ENCODE results near the gene OPTC.

DNA sequence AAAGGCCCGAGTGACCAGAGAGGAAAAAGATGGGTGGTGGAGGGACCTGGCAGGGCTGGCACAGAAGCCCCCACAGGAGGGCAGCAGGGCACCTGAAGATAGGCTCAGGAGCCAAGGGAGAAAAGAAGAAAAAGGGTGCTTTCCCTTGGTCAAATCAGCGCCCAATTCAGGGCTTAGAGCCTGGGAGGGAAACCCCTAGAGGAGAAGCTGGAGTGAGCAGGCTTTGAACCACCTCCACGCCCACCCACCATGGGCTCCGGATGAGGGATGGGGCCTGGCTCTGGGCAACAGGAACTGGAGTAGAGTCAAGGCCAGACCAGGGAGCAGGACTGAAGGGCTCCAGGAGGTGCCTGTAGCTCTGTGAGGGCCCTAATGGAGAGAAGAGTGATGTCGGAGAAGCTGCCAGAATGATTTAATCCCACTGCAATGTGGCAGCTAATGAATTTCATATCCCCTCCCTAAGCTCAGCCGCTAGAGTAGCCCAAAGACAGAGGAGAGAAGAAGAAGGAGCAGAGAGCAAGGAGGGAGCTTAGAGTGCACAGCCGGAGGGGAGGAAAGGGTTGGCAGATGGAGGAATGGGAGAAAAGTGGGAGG, 30.4 kb upstream of the OPTC start:
- no peak for TF ChIP-seq POLR2A (IDR thresholded peaks at IDR 0.05)
- TF ChIP-seq, protein P1, sequence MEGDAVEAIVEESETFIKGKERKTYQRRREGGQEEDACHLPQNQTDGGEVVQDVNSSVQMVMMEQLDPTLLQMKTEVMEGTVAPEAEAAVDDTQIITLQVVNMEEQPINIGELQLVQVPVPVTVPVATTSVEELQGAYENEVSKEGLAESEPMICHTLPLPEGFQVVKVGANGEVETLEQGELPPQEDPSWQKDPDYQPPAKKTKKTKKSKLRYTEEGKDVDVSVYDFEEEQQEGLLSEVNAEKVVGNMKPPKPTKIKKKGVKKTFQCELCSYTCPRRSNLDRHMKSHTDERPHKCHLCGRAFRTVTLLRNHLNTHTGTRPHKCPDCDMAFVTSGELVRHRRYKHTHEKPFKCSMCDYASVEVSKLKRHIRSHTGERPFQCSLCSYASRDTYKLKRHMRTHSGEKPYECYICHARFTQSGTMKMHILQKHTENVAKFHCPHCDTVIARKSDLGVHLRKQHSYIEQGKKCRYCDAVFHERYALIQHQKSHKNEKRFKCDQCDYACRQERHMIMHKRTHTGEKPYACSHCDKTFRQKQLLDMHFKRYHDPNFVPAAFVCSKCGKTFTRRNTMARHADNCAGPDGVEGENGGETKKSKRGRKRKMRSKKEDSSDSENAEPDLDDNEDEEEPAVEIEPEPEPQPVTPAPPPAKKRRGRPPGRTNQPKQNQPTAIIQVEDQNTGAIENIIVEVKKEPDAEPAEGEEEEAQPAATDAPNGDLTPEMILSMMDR (IDR thresholded peaks at IDR 0.05), result peak in 1 of 7 experiments; percentile 23
